Endometrium (tissue), 2 donors: ENCODE data around the gene CARMIL1.

Source experiments
- FAIRE-seq: peaks from 2 replicates; lab custom pipeline; 2012; peaks lifted over from hg19 to GRCh38; lab: Jason Lieb, UNC
- donor health status: control.
- donor health status: control.

CARMIL1 gene

GRCh38 chr6:25512560-25512959 is 233.4 kb downstream of the CARMIL1 start:
- FAIRE-seq, result no peak

DNA sequence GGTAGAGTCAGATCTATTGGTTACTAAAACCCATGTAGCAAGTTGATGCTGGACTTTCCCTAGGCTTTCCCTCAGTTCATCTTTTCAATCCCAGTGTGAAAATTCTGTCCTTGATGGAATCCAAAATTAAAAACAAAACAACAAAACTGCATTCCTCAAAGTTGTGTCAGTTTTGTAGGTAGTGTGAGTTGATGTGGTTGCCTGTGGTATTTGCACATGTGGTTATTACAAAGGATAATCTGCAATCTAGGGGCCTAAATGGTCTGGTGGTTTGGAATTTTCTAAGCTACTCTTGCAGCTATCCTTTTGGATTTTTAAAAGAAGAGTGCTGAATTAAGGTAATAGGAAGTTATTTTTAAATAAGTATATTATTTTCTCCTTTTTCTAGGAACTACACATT is 240.7 kb downstream of the CARMIL1 start:
- FAIRE-seq, result no peak

GRCh38 chr6:25524542-25524941 is 245.4 kb downstream of the CARMIL1 start:
- no peak for FAIRE-seq

GRCh38 chr6:25525078-25525477 is 245.9 kb downstream of the CARMIL1 start:
- no peak for FAIRE-seq

DNA sequence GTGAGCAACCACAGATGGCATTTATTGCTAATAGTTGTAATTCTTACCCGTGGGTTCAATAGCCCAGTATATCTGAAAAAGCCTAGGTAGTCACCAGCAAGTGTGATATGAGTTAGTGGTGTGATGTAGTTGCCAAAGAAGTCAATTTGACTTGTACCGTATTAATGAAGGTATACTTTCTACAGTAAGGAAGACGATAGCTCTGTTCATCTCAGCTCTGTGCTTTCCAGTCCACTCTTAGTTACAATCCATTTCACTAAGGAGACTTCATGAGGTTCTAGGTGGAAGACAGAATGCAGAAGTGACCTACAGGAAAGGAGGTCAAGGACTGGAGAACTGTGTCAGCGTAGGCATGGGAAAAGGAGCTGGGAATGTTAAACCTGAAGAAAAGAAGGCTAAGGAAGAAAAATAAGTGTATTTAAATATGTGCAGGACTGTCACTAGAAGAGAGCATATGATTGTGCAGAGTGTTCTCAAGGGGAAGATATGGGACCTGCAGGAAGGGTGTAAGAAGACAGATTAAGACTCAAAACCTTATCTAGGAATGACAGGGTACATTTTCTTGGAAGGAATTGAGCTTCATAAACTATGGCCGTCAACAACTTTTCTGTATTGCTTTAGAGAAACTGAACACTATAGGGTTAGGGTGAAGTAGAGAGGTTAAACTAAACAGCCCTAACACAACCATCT is 255.9 kb downstream of the CARMIL1 start:
- FAIRE-seq, result no peak

GRCh38 chr6:25535632-25536225 is 256.6 kb downstream of the CARMIL1 start:
- no peak for FAIRE-seq

DNA sequence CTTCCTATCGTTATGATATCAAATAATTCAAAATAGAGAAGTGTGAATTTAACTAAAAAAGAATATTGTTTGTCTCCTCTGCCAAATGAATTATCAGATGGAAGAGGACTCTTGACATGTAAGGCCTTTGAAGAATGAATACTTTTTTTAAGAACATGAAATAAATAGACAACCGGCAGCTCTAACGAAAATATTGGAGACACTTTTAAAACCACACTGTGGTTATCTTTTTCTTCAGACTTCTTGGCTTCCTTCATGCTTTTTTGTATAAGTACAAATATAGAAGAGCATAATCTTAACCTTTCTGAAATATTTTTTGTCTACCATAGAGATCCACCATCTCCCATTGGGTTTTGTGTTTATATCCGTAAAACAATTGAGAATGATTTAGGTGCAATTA is 257.6 kb downstream of the CARMIL1 start:
- FAIRE-seq, result no peak

GRCh38 chr6:25537349-25538018 is 258.3 kb downstream of the CARMIL1 start:
- FAIRE-seq, result no peak

DNA sequence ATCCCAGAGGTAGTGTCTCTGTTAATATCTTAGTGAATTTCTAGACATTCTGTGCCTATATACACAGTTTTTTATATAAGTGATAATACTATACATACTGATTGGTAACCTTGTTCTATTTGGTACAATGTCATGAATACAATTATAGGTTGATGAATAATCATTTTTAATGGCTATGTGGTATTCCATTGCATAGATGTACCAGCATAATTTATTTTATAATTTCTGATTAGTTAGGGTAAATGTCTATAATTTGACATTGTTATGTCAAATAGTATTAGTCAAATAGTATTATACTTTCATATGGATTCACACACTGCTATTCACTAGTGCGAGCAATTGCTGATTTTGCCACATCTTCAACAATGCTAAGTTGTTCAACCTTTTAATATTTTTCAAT is 262.1 kb downstream of the CARMIL1 start:
- FAIRE-seq, result no peak

GRCh38 chr6:25542984-25543910 is 264.1 kb downstream of the CARMIL1 start:
- no peak for FAIRE-seq

- no peak for FAIRE-seq
These were observed 265.7 kb downstream of the CARMIL1 start for GRCh38 chr6:25544833-25545232.

GRCh38 chr6:25547797-25548196 is 268.6 kb downstream of the CARMIL1 start:
- FAIRE-seq, result no peak

- no peak for FAIRE-seq
These were observed 269.3 kb downstream of the CARMIL1 start for GRCh38 chr6:25548451-25548850.

DNA sequence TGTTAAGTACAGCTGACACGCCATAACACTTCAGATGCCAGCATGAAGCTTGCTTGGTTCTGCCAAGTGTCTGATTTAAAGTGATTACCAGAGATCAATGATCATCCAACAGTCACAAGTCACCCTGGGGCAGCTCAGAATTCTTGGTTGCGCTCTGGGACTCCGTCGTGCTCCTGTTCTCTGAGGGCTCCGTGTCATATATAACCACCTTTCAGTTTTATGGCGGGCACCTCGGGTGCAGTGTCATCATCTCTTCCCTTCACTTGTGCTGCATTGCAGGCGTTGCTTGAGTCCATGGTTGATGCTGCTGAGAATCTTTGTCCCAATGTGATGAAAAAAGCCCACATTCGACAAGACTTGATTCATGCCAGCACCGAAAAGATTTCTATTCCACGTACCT is 271.5 kb downstream of the CARMIL1 start:
- FAIRE-seq, result no peak

DNA sequence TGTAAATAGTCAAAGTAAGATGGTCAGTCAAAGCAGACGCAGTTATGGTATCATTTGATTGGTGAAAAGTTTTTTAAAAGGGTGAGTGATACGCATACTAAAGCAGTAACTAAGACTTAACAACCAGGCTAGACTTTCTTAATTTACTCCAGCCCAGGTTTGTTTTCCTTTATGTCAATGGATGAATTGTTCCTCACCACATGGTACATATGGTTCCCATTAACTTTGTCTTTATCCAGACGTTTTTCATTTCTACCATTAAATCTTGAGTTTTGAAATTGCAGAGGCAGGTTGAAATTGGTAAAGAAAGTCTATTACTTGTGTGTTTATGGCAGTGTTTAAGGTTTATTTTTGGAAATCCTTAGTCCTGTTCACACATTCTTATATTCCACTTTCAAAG is 274.3 kb downstream of the CARMIL1 start:
- peak; percentile 15 for FAIRE-seq

- FAIRE-seq, result no peak
These were observed 276.0 kb downstream of the CARMIL1 start for GRCh38 chr6:25555188-25555587.

- peak; percentile 46 for FAIRE-seq
These were observed 277.3 kb downstream of the CARMIL1 start for GRCh38 chr6:25556516-25556915.

- no peak for FAIRE-seq
These were observed 279.1 kb downstream of the CARMIL1 start for GRCh38 chr6:25558155-25558817.

DNA sequence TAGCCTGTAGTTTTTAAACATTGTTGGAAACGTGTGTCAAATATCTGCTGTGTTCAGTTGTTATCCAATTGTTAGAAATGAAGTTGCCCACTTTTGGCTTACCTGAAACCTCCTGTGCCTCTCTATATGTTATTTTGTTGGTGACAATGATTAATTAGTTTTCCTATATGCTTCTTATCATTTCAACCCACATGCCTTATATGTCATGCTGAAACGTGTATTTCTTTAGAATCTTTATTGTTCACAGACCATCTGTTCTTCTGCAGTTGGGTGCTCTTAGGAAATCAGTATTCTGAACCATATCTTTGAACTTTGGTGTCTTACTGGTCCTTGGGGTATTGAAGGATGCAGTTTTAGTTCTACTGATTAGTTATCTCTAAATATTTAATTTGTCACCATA is 281.7 kb downstream of the CARMIL1 start:
- FAIRE-seq, result no peak

- no peak for FAIRE-seq
These were observed 285.8 kb downstream of the CARMIL1 start for GRCh38 chr6:25564943-25565342.

DNA sequence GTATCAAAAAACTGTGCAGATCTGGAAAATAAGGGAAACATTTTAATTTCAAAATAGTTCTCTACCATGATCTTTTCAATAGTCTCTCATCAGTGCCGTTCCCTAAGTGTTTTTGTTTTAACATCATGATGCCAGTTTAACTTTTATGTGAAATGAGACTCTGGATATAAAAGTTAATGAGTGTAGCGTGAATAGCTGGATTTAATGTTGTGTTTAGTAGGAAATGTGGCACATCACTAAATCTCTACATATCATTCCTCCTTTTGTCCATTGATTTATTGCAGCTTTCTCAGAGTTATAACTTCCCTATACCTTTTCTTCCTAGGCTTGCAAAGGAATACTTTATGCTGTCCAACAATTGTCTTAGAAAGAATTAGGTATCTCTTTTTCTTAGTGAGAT is 291.4 kb downstream of the CARMIL1 start:
- FAIRE-seq, result no peak

GRCh38 chr6:25576919-25577318 is 297.7 kb downstream of the CARMIL1 start:
- FAIRE-seq, result no peak
